Body of pancreas (tissue), 4 donors: ENCODE results near the gene ATP2C2. TPM values are rescaled to one million over a fixed set of nuclear protein-coding genes. Genes with fewer than 3 reads are reported as not detected.

Experiments
- ATAC-seq: fragments of 150-250 bp; one replicate; pipeline ENCODE4 v1.9.1; 2016
- DNase-seq, 4 donors: peaks; one replicate each; pipeline ENCODE4 v3.0.0-alpha.2; 2019
- H3K27ac ChIP-seq, 4 donors: fragments of 200-600 bp; sonication (generic); 1 replicate in 3 of 4; 2 replicates in 1 of 4; pipeline versions ENCODE4 v1.5.1 to v1.6.1; 2016 to 2019; ENCODE audit warnings: mild to moderate bottlenecking in 1 of 4, mixed read lengths in 1 of 4, moderate library complexity in 1 of 4
- H3K27me3 ChIP-seq, 2 donors: fragments of 200-600 bp; sonication (generic); one replicate each; pipeline ENCODE4 v1.6.0; 2016; ENCODE audit warnings: mild to moderate bottlenecking in 1 of 2
- H3K36me3 ChIP-seq, 2 donors: fragments of 200-600 bp; sonication (generic); replicated peaks in 1 of 2; 2 replicates each; pipeline ENCODE4 v1.5.1; 2016; ENCODE audit warnings: low read depth in 2 of 2; ENCODE audit not compliant: insufficient read depth in 1 of 2
- H3K4me1 ChIP-seq: fragments of 200-600 bp; sonication (generic); one replicate; pipeline ENCODE4 v1.6.0; 2016
- H3K4me3 ChIP-seq, 2 donors: fragments of 200-600 bp; sonication (generic); 1 replicate in 1 of 2; 2 replicates in 1 of 2; pipeline ENCODE4 v1.5.1; 2016 to 2019
- H3K9me3 ChIP-seq, 3 donors: fragments of 200-600 bp; sonication (generic); 1 replicate in 2 of 3; 2 replicates in 1 of 3; pipeline ENCODE4 v1.5.1; 2016
- POLR2A ChIP-seq, 3 donors: fragments of 450-650 bp; IDR thresholded peaks; one replicate each; pipeline ENCODE4 v1.6.1; 2016; ENCODE audit warnings: antibody characterized with exemption in 3 of 3, mild to moderate bottlenecking in 2 of 3
- WGBS, 2 donors: methylation state at CpG; one replicate each; pipeline ENCODE4 v1.1.5; 2017; 5-methylcytosine and 5-hydroxymethylcytosine counted together
- intact Hi-C: fragments of 100-400 bp; cut with DNase I; formaldehyde crosslinking; loops from one replicate; pipeline ENCODE4 v1.15.1; 2023
- total RNA-seq, 2 donors: library from RNA; depleted of rRNA; stranded (reverse); fragments of >200 nt; gene quantifications; one replicate each; pipeline ENCODE4 v1.1.0, GENCODE V29; 2016
- TF ChIP-seq, protein P1 (sequence below), 7 experiments: fragments of 450-650 bp in 4 of 7; fragments of 200-600 bp in 3 of 7; sonication (generic) in 3 of 7; IDR thresholded peaks; one replicate each; pipeline ENCODE4 v1.5.1; 2016 to 2019; ENCODE audit warnings: antibody characterized with exemption in 7 of 7

The ATP2C2 gene
- total RNA-seq, 2 donors from 2014 or later, result 2.1 to 18.1 TPM

- H3K36me3 ChIP-seq, result no peaks in the 10 kb centered on the region
- no peaks in the 10 kb centered on the region for H3K9me3 ChIP-seq
- no peak overlapping the region for H3K4me3 ChIP-seq
- ATAC-seq (no peak), DNase-seq (no peak)
- no peaks in the 10 kb centered on the region for H3K27me3 ChIP-seq
- no peaks in the 10 kb centered on the region for H3K4me1 ChIP-seq
- no peak overlapping the region for H3K27ac ChIP-seq
- intact Hi-C loops, result no loop called here
- 93 to 95% methylated on average over 22 to 25 of the region's 25 CpGs for WGBS, 2 donors
- TF ChIP-seq POLR2A (IDR thresholded peaks at IDR 0.05), result no peak
- TF ChIP-seq, protein P1, sequence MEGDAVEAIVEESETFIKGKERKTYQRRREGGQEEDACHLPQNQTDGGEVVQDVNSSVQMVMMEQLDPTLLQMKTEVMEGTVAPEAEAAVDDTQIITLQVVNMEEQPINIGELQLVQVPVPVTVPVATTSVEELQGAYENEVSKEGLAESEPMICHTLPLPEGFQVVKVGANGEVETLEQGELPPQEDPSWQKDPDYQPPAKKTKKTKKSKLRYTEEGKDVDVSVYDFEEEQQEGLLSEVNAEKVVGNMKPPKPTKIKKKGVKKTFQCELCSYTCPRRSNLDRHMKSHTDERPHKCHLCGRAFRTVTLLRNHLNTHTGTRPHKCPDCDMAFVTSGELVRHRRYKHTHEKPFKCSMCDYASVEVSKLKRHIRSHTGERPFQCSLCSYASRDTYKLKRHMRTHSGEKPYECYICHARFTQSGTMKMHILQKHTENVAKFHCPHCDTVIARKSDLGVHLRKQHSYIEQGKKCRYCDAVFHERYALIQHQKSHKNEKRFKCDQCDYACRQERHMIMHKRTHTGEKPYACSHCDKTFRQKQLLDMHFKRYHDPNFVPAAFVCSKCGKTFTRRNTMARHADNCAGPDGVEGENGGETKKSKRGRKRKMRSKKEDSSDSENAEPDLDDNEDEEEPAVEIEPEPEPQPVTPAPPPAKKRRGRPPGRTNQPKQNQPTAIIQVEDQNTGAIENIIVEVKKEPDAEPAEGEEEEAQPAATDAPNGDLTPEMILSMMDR (IDR thresholded peaks at IDR 0.05), result no peak
Observed at GRCh38 chr16:84482951-84483881, 114.9 kb downstream of the ATP2C2 start.

DNA sequence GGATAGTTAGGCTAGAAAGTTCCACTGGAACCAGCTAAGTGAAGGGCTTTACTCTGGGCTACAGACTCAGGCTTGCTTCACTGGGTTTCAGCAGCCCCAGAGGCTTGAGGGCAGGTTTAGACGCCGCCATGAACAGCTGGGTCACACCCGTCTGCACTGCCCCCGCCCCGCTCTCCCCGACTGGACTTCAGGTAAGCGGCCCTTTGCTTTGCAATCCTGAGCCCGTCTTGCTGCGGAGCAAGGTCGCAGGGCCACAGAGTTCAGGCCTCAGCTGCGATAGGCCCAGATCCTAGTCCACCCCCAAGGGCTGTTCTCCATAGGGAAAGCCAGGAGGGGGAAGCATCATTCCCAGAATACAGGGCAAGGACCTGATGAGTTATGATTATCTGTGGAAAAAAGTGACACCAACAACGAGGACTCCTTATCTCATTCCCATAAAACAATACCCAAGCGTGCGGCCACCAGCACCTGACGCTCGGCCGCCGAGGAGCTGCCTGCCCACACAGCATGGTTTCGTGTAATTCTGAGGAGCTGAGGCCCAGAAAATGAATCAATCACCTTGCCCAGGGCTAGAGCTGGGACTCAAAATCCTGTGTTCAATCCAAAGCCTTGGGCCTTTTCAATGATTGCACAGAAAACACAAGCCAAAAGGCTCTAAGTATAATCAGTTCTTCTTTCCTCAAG is 115.7 kb downstream of the ATP2C2 start:
- Histone ChIP-seq H3K27me3 (no peaks in the 10 kb centered on the region), H3K36me3 (no peaks in the 10 kb centered on the region), H3K4me3 (no peak overlapping the region), H3K9me3 (no peaks in the 10 kb centered on the region), H3K27ac (no peak overlapping the region), H3K4me1 (no peaks in the 10 kb centered on the region)
- DNase-seq (no peak), ATAC-seq (no peak)
- WGBS, 2 donors, result 91% methylated on average over 13 to 19 of the region's 19 CpGs
- intact Hi-C loops, result no loop called here
- no peak for TF ChIP-seq POLR2A (IDR thresholded peaks at IDR 0.05)
- TF ChIP-seq, protein P1 (IDR thresholded peaks at IDR 0.05), result no peak

DNA sequence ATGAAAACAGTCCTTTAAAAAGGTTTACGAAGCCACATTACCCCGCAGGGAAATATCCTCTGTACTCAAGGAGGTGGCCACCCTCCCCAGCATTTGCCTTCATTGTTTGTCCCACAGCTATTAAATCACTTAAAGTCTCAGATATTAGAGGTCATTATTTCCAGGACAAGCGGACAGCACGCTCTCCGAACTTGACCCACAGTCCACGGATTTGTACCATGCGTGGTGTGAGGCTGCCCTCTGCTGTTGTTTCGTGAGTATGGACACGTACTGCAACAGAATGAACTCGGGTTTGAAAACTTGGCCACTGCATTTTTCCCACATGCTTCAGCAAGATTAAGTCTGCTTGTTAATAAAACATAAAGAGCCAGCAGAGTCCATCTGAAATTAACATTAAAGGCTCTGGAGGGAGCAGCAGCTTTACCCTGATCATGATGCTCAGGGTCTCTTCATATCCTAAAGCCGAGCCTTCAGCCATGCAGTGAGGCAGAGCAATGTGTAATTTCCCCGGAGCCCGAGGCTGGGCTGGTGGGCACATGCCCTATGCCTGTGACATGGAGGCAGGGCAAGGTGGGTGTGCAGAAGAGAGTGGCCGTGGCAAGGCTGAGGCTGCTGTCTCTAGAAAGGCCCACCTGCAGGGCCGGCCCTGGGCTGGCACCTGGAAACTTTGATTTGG is 116.4 kb downstream of the ATP2C2 start:
- no peaks in the 10 kb centered on the region for H3K9me3 ChIP-seq
- H3K4me3 ChIP-seq, result no peak overlapping the region
- peak in 2 of 4 donors; percentile 32 to 54 for DNase-seq
- ATAC-seq, result peak; percentile 64
- 75 to 84% methylated on average over 14 to 15 of the region's 15 CpGs for WGBS, 2 donors
- H3K27ac ChIP-seq, result no peak overlapping the region
- no peaks in the 10 kb centered on the region for H3K27me3 ChIP-seq
- no peaks in the 10 kb centered on the region for H3K4me1 ChIP-seq
- intact Hi-C loops, result no loop called here
- peaks cover 0 to 2% of the 10 kb centered on the region in 2 donors for H3K36me3 ChIP-seq
- TF ChIP-seq, protein P1 (IDR thresholded peaks at IDR 0.05), result peak in 6 of 7 experiments; percentile 23 to 60 (median 40)
- no peak for TF ChIP-seq POLR2A (IDR thresholded peaks at IDR 0.05)

DNA sequence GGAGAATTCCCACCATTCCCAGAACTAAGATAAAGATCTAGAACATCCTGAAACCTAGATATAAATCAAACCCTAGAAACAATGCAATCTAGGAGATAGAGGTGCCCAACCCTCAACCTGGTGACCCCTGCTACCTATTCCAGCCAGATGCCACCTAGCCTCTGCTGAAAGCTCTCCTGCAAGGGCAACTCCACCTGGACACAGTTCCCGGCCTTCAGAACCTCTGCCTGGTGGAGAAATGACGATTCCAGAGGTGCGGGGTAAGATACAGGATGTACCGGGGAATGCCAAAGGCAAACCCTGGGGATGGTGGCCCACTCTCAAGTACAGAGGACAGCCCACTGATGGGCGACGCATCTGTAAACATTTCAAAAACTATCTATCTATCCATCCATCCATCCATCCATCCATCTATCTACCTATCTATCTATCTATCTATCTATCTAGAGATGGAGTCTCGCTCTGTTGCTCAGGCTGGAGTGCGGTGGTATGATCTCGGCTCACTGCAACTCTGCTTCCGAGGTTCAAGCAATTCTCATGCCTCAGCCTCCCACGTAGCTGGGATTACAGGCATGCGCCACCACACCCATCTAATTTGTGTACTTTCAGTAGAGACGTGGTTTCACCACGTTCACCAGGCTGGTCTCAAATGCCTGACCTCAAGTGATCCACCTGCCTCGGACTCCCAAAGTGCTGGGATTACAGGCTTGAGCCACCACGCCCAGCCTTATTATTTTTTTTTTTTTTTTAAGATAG is 117.1 kb downstream of the ATP2C2 start:
- DNase-seq, result no peak
- H3K9me3 ChIP-seq, result no peaks in the 10 kb centered on the region
- intact Hi-C loops, result no loop called here
- H3K4me1 ChIP-seq, result no peaks in the 10 kb centered on the region
- H3K27me3 ChIP-seq, result no peaks in the 10 kb centered on the region
- TF ChIP-seq POLR2A (IDR thresholded peaks at IDR 0.05), result no peak
- TF ChIP-seq, protein P1 (IDR thresholded peaks at IDR 0.05), result no peak
- no peak overlapping the region for H3K4me3 ChIP-seq
- 84 to 93% methylated on average over 15 to 16 of the region's 16 CpGs for whole genome bisulfite sequencing, 2 donors
- no peak for ATAC-seq
- H3K27ac ChIP-seq, result no peak overlapping the region
- peaks cover 0 to 2% of the 10 kb centered on the region in 2 donors for H3K36me3 ChIP-seq
